ENCODE measurements around the gene AQP12A. TPM values are rescaled to one million over a fixed set of nuclear protein-coding genes. Genes with fewer than 3 reads are reported as not detected.

AQP12A gene
- total RNA-seq, 1 donor from 2014 or later, result not detected

DNA sequence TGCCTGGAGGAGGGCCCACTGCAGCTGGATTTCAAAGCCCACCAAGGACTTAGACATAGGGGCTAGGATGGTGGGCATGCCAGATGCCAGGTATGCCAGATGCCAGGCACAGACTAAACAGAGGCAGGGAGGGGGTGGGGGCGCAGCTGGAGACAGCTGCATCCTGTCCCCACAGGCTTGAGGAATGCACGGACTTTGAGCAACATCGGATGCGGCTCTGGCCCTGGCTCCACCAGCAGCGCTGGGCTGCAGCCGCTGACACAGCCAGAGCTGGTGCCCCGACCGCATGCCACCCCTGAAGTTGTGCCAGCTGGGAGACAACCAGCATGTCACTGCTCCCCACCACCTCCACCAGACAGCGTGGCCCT lies 39.5 kb downstream of the AQP12A start:
- Mint-ChIP-seq H3K4me3 (ENCODE audit: low read depth) (no peak overlapping the region), H3K27me3 (ENCODE audit: low read depth) (no peaks in the 10 kb centered on the region), H3K27ac (no peak overlapping the region), H3K4me1 (ENCODE audit: low read depth) (no peaks in the 10 kb centered on the region), H3K9me3 (no peaks in the 10 kb centered on the region), H3K36me3 (ENCODE audit: low read depth) (no peaks in the 10 kb centered on the region)
- intact Hi-C loops (cut with micrococcal nuclease), result no loop called here
- DNase-seq (ENCODE audit: low spot score), result no peak

DNA sequence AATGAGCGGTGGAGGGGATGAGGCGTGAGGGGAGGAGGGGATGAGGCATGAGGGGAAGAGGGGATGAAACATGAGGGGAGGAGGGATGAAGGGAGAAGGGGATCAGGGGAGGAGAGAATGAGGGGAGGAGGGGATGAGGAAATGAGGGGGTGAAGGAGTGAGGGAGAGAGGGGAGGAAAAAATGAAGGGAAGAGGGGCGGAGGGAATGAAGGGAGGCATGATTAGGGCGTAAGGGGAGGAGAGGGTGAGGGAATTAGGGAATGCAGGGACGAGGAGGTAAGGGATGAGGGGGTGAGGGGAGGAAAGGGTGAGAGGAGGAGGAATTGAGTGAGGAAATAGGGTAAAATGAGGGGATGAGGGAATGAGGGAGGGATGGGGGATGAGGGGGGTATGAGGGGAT lies 40.5 kb downstream of the AQP12A start:
- intact Hi-C loops (cut with micrococcal nuclease), result no loop called here
- H3K27me3 Mint-ChIP-seq (ENCODE audit: low read depth), result no peaks in the 10 kb centered on the region
- H3K4me1 Mint-ChIP-seq (ENCODE audit: low read depth), result no peaks in the 10 kb centered on the region
- no peak for DNase-seq (ENCODE audit: low spot score)
- H3K4me3 Mint-ChIP-seq (ENCODE audit: low read depth), result no peak overlapping the region
- no peaks in the 10 kb centered on the region for H3K36me3 Mint-ChIP-seq (ENCODE audit: low read depth)
- H3K9me3 Mint-ChIP-seq, result no peaks in the 10 kb centered on the region
- no peak overlapping the region for H3K27ac Mint-ChIP-seq

DNA sequence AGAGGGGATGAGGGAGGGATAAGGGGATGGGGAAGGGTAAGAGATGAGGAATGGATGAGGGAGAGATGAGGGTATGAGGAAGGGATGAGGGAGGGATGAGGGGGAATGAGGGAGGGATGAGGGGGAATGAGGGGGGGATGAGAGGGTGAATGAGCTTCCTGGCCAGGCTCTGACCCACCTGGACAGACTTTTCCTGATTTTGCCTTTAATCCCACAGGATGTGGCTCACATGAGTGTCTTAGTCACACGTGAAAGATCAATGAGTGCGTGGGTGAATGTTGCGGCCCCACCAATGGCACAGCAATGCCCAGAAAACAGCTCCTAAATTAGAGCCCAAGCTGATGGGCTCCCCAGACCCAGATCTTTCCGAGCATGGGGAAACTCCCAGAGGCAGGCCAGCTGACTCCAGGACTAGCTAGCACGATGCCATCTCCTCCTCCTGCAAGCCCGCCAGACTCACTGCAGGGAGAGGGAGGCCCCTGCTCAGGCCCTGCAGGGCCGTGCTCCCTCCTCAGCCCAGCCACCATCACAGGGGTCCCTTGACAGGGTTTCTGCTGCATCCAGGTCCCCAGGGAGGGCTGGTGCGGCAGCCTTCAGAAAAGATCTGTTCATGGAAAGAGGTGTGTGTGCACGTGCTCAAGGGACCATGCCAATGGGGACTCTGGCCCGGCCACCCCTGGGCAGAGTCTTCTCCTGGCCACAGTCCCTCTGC lies 41.4 kb downstream of the AQP12A start:
- H3K36me3 Mint-ChIP-seq (ENCODE audit: low read depth), result no peaks in the 10 kb centered on the region
- intact Hi-C loops (cut with micrococcal nuclease), result no loop called here
- H3K9me3 Mint-ChIP-seq, result no peaks in the 10 kb centered on the region
- H3K27me3 Mint-ChIP-seq (ENCODE audit: low read depth), result no peaks in the 10 kb centered on the region
- no peaks in the 10 kb centered on the region for H3K4me1 Mint-ChIP-seq (ENCODE audit: low read depth)
- no peak overlapping the region for H3K4me3 Mint-ChIP-seq (ENCODE audit: low read depth)
- DNase-seq (ENCODE audit: low spot score), result no peak
- H3K27ac Mint-ChIP-seq, result no peak overlapping the region

DNA sequence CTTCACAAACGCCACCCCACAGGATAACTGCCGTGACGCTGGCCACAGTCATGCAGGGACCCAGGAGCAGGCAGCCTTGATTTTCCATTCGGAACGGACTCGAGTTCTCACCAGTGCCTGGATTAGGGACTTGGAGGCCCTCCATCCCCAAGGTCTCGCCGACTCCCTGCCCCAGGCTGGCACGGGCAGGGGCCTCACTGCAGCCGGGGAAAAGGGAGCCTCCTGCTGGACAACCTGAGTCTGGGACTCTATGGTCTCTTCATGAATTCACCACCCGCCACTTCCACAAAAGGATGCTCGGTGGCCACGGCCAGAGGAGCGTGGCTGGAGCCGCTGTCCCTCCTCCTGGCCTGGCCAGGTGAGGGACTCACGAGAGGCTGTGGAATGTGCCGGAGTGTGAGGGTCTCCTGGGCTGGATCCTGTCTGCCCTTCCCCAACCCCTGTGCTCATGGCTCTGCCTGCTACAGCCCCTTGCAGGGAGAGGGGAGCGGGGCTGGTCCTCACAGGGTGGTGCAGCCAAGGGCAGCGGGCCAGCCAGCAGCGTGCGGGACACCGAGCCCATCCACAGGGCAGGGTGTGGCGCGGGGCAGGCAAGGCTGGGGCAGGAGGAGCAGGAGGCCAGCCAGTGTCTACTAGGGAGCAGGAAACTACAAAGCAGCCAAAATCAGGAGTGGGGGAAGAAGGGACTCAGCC lies 42.3 kb downstream of the AQP12A start:
- H3K9me3 Mint-ChIP-seq, result no peaks in the 10 kb centered on the region
- H3K27ac Mint-ChIP-seq, result no peak overlapping the region
- intact Hi-C loops (cut with micrococcal nuclease), result no loop called here

DNA sequence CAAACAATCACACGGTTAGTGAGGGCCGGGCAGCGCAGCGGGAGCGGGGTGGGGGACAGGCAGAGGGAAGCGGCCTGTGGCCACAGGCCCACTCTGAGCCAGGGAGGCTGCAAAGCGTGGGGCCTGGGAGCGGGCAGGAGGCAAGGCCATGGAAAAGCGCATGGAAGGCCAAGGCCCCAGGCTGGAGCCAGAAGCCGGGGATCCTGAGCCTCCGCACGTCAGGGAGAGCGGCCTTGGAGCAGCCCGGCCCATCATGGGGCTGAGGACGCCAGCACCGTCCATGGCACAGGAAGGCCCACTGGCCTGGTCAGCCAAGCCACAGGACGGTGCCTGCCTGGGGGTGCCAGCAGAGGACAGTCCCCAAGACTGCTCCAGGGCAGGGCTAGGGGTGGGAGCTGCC lies 43.1 kb downstream of the AQP12A start:
- H3K36me3 Mint-ChIP-seq (ENCODE audit: low read depth), result no peaks in the 10 kb centered on the region
- no peak overlapping the region for H3K4me3 Mint-ChIP-seq (ENCODE audit: low read depth)
- intact Hi-C loops (cut with micrococcal nuclease), result no loop called here
- no peaks in the 10 kb centered on the region for H3K4me1 Mint-ChIP-seq (ENCODE audit: low read depth)
- H3K27me3 Mint-ChIP-seq (ENCODE audit: low read depth), result no peaks in the 10 kb centered on the region
- DNase-seq (ENCODE audit: low spot score), result no peak
- H3K9me3 Mint-ChIP-seq, result no peaks in the 10 kb centered on the region
- H3K27ac Mint-ChIP-seq, result no peak overlapping the region

More for the DNA sequence above, 42.3 kb downstream of the AQP12A start:
- Mint-ChIP-seq H3K4me1 (ENCODE audit: low read depth) (no peaks in the 10 kb centered on the region), H3K36me3 (ENCODE audit: low read depth) (no peaks in the 10 kb centered on the region), H3K4me3 (ENCODE audit: low read depth) (no peak overlapping the region), H3K27me3 (ENCODE audit: low read depth) (no peaks in the 10 kb centered on the region)
- DNase-seq (ENCODE audit: low spot score), result no peak

DNA sequence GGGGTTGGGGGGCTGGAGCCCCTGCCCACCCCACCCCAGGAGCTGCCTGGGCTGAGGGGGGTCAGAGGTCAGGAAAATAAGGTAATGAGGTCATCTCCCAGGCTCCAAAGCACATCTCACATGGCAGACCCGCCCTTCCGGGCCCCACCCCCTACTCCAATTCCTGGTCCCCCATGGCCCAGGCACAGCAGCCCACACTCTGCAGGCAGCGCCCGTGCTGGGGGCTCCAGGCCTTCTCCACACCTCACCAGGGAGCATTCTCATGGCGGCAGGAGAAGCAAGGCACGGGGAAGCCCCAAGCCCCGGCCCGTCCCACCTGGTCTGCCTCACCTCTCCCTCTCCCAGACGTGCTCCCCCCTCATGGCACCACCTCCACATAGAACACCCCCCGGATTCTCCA lies 43.8 kb downstream of the AQP12A start:
- Mint-ChIP-seq H3K27me3 (ENCODE audit: low read depth) (no peaks in the 10 kb centered on the region), H3K9me3 (no peaks in the 10 kb centered on the region), H3K4me3 (ENCODE audit: low read depth) (no peak overlapping the region), H3K4me1 (ENCODE audit: low read depth) (no peaks in the 10 kb centered on the region), H3K27ac (no peak overlapping the region), H3K36me3 (ENCODE audit: low read depth) (no peaks in the 10 kb centered on the region)
- no peak for DNase-seq (ENCODE audit: low spot score)
- intact Hi-C loops (cut with micrococcal nuclease), result no loop called here

DNA sequence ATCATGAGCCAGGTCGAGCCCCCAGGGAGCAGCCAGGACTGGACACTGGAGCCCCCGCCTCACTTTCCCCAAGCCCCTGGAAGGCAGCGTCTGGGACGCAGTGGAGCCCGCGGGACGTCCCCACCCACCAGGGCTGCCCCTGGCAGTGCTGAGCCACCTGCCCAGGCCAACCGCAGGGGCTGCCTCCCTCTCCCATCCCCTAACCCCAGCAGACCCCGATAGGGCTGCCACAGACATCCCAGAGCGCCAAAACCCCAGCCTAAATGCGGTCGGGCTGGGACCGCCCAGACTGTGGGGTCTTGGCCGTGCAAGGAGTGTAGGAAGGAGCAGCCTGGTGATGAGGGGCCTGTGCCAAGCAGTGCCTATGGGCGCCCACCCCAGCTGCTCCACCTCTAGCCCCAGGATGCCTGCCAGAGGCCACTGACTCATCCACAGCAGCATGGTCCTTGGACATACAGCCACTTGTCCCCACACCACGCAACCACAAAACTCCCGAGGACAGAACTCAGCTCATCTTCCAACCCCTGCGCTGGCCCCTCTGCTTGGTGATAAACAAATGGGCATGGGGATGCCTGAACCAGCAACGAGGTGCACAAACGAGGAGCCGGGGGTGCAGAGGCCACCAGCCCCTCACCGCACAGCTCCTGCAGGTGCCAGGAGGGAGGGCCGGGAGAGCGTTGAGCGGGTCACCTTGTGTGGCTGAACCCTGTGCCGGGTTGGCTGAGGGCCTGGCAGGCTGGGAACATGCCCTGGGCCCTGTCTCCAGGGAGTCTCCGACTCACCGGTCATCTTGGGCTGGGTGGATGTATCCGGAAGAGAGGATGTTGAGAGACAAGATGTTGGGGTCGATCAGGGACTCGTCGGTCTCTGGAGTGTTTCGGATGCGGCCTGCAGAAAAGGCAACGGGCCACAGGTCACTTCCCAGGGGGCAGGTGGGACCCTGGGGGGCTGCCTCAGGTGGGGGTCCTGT lies 44.9 kb downstream of the AQP12A start:
- H3K27ac Mint-ChIP-seq, result no peak overlapping the region
- no peaks in the 10 kb centered on the region for H3K27me3 Mint-ChIP-seq (ENCODE audit: low read depth)
- intact Hi-C loops (cut with micrococcal nuclease), result no loop called here
- H3K9me3 Mint-ChIP-seq, result no peaks in the 10 kb centered on the region
- no peak for DNase-seq (ENCODE audit: low spot score)
- H3K4me3 Mint-ChIP-seq (ENCODE audit: low read depth), result no peak overlapping the region
- no peaks in the 10 kb centered on the region for H3K4me1 Mint-ChIP-seq (ENCODE audit: low read depth)
- H3K36me3 Mint-ChIP-seq (ENCODE audit: low read depth), result no peaks in the 10 kb centered on the region

DNA sequence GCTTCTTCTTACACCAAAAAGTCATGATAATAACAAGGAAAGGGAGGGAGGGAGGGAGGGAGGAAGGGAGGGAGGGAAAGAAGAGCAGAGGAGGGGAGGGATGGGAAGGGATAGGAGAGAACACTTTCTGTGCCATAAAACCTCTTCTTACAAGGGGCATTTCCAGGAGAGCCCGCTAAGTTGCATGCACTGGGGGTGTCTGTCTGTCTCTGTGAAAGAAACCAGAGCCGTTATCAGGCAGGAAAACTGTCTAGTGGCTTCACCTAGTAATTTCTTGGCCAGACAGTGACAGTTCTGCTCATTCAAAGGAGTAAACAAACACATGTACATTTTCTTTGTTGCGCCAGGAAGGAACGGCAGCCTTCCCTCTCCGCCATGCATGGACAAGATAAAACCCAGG lies 45.8 kb downstream of the AQP12A start:
- DNase-seq (ENCODE audit: low spot score), result no peak
- intact Hi-C loops (cut with micrococcal nuclease), result no loop called here
- no peak overlapping the region for H3K27ac Mint-ChIP-seq
- H3K36me3 Mint-ChIP-seq (ENCODE audit: low read depth), result no peaks in the 10 kb centered on the region
- no peaks in the 10 kb centered on the region for H3K9me3 Mint-ChIP-seq
- no peak overlapping the region for H3K4me3 Mint-ChIP-seq (ENCODE audit: low read depth)
- H3K27me3 Mint-ChIP-seq (ENCODE audit: low read depth), result no peaks in the 10 kb centered on the region
- H3K4me1 Mint-ChIP-seq (ENCODE audit: low read depth), result no peaks in the 10 kb centered on the region

DNA sequence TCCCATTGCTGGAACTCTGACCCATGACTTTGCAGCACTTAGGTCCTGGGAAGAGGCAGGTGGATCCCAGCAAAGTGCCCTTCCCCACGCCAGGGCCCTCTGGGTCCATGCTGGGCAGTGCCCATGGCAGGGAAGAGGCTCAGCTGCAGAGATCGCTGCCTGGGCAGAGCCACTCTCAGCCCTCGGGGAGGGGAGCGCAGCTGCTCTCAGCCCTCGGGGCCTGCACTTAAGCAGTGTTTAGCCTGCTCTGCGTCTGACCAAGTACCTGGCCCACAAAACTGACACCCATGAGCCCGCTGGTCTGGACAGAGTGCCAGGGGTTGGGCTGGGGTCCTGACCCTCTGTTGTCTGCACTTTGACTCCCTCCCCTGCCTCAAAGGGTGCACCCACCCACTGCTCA lies 46.3 kb downstream of the AQP12A start:
- no peak for DNase-seq (ENCODE audit: low spot score)
- no peak overlapping the region for H3K27ac Mint-ChIP-seq
- H3K4me3 Mint-ChIP-seq (ENCODE audit: low read depth), result no peak overlapping the region
- H3K36me3 Mint-ChIP-seq (ENCODE audit: low read depth), result no peaks in the 10 kb centered on the region
- intact Hi-C loops (cut with micrococcal nuclease), result no loop called here
- no peaks in the 10 kb centered on the region for H3K9me3 Mint-ChIP-seq
- H3K4me1 Mint-ChIP-seq (ENCODE audit: low read depth), result no peaks in the 10 kb centered on the region
- H3K27me3 Mint-ChIP-seq (ENCODE audit: low read depth), result no peaks in the 10 kb centered on the region

DNA sequence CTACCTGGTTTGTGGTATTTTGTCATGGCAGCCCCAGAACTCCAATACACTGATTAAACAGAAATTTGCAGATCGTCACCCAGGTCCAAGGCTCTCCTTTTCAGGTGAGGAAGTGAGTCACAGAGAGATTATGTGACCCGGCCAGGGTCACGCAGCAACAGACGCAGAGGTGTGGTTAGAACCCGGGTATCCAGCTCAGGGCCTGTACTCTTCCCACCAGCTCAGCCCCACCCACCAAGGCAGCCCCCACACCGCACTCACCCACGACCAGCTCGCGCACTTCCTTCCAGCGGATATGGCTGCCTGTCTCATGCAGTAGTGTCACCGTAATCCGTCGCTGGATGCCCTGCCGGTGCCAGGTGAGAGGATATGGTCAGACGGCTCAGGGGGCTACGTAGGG lies 48.1 kb downstream of the AQP12A start:
- H3K4me3 Mint-ChIP-seq (ENCODE audit: low read depth), result no peak overlapping the region
- H3K9me3 Mint-ChIP-seq, result no peaks in the 10 kb centered on the region
- H3K27me3 Mint-ChIP-seq (ENCODE audit: low read depth), result no peaks in the 10 kb centered on the region
- no peak for DNase-seq (ENCODE audit: low spot score)
- H3K4me1 Mint-ChIP-seq (ENCODE audit: low read depth), result no peaks in the 10 kb centered on the region
- intact Hi-C loops (cut with micrococcal nuclease), result no loop called here
- H3K27ac Mint-ChIP-seq, result no peak overlapping the region
- H3K36me3 Mint-ChIP-seq (ENCODE audit: low read depth), result no peaks in the 10 kb centered on the region

DNA sequence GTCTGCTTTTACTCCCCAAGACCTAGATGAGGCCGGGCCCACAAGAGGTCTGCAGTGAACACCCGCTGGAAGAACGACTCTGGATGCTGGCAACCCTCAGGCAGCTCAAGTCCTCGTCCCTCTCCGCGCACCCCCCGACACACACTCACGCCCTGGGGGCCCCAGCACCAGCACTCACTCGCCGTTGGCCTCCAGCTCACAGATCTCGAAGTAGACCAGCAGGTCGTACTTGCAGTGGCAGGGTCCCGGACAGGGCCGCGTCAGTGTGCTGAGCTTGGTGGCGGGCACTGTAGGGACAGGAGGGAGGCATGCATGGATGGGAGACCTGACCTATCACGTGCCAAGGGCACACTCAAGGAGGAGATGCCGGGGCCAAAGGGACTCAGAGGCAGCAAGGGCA lies 49.4 kb downstream of the AQP12A start:
- intact Hi-C loops (cut with micrococcal nuclease), result no loop called here
- DNase-seq (ENCODE audit: low spot score), result no peak

DNA sequence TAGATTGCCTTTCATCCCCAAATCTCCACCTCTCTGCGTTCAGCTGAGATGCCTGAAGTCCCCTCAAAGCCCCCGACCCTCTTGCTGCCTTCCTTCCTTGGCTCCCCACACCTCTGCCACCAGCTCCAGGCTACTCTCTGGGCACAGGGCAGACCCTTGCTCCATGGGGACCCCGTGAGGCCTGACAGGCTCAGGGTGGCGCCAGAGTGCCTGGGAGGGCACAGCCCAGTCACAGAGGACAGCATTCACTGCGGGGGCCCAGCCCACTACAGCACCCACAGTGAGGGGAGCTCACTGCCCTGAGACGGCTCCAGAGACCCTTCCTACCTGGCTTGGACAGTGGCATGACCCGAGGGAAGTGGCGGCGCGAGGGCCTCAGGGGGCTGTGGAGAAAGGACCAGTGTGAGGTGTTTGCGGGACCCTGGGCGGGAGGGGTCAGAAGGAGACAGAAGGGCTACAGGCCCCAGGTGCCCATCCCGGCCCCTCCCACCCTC lies 51.0 kb downstream of the AQP12A start:
- Mint-ChIP-seq H3K27me3 (ENCODE audit: low read depth) (no peaks in the 10 kb centered on the region), H3K4me1 (ENCODE audit: low read depth) (no peaks in the 10 kb centered on the region), H3K9me3 (no peaks in the 10 kb centered on the region), H3K4me3 (ENCODE audit: low read depth) (no peak overlapping the region), H3K27ac (no peak overlapping the region), H3K36me3 (ENCODE audit: low read depth) (no peaks in the 10 kb centered on the region)
- intact Hi-C loops (cut with micrococcal nuclease), result no loop called here
- DNase-seq (ENCODE audit: low spot score), result no peak

More for the DNA sequence above, 49.4 kb downstream of the AQP12A start:
- no peaks in the 10 kb centered on the region for H3K9me3 Mint-ChIP-seq
- H3K27me3 Mint-ChIP-seq (ENCODE audit: low read depth), result no peaks in the 10 kb centered on the region
- H3K27ac Mint-ChIP-seq, result no peak overlapping the region
- H3K36me3 Mint-ChIP-seq (ENCODE audit: low read depth), result no peaks in the 10 kb centered on the region
- no peak overlapping the region for H3K4me3 Mint-ChIP-seq (ENCODE audit: low read depth)
- H3K4me1 Mint-ChIP-seq (ENCODE audit: low read depth), result no peaks in the 10 kb centered on the region

DNA sequence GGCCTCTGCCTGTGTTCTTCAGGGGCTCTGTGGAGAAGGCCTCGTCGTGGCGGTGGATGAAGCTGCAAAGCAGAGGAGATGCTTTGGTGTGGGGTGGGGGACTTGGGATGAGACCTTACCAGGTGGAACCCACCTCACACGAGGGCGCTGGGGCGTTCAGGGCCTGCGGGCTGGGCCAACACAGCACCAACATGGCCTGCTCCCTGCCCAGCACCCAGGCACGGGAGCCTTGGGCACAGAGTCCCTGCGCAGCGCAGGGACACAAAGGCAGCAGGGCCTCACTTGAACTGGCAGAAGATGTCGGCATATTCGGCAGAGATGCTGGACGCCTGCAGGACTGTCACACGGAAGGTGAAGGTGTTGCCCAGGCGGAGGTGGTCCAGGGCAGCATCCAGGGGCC lies 53.8 kb downstream of the AQP12A start:
- H3K27me3 Mint-ChIP-seq (ENCODE audit: low read depth), result no peaks in the 10 kb centered on the region
- no peak for DNase-seq (ENCODE audit: low spot score)
- no peak overlapping the region for H3K27ac Mint-ChIP-seq
- intact Hi-C loops (cut with micrococcal nuclease), result no loop called here
- H3K4me3 Mint-ChIP-seq (ENCODE audit: low read depth), result no peak overlapping the region
- no peaks in the 10 kb centered on the region for H3K36me3 Mint-ChIP-seq (ENCODE audit: low read depth)
- H3K4me1 Mint-ChIP-seq (ENCODE audit: low read depth), result no peaks in the 10 kb centered on the region
- no peaks in the 10 kb centered on the region for H3K9me3 Mint-ChIP-seq

Data from activated T-helper 2 cell treated with anti-CD3 and anti-CD28 coated beads, Interferon-gamma antibody, Interleukin-2, Interleukin-4, amounts not matched to agents 10 μg/mL and 5 μg/mL and 100 μg/mL, durations not matched to agents 14 hours and 24 hours and 36 hours (primary cell).